ENCODE data around the gene AHCYL2.

The AHCYL2 gene

DNA sequence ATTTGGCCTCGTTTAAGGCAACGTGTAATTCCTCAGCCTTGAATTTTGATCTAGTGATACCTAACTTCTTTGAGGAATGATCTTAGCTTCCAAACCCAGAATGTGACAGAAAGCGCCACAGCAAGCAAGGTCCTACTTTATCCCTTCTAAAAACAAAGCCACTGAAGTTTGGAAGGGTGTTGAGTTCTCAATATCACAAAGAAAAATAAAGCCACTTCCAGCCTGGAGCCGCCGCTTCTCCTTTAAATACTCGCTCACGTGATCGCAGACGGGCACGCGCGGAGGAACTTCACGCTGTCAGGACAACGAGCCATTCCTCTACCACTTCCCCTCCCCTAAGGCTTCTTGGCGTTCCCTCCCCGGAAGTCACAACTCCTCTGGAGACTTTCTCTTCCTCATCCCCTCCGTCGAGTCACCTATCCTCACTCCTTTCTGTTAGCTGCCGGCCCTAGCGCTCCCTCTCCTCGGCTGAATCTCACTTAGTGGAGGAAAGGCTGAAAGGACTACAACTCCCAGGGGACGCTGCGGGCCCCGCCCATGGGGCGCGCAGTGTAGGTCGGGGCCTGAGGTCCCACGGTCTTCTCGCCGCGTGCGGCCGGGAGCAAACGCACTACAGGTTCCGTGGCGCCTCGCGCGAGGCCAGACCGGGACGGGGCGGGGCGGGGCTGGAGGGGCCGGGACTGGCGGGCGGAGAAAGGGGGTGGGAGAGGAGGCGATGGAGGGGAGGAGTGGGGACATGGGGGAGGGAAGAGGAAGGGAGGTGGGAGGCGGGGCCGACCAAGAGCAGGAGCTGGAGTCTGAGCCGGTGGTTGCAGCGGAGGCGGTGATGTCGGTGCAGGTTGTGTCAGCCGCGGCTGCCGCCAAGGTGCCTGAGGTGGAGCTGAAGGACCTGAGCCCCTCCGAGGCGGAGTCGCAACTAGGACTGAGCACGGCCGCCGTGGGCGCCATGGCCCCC is at the start of gene AHCYL2:
TSS of gene AHCYL2 (plus strand) at position 780 of the 955 bp plus-strand sequence.
- DNase-seq, result peak; percentile 96

DNA sequence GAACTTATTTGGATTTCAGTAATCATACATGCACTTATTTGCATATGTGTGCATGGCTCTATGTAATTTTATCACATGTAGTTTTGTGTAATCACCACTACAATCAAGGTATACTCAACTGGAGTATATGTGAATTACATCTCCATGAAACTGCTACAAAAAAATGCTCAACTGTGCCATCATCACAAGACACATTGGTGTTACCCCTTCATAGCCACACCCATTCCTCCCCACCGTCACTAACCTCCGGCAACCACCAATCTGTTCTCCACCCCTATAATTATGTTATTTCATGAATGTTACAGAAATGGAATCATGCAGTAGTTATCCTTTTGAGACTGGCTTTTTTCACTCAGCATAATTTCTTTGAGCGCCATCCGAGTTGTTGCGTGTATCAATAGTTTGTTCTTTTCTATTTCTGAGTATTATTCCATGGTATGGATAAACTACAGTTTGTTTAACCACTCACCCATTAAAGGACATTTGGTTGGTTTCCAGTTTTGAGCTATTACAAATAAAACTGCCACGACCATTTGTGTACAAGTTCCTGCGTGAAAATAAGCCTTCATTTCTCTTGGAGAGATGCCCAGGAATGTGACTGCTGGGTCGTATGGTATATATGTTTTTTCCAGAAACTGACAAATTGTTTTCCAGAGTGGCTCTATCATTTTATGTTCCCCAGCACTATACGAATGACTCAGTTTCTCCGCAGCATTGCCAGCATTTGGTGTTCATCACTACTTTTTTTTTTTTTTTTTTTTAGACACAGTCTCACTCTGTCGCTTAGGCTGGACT is 47.7 kb upstream of the AHCYL2 start:
- no peak for DNase-seq

DNA sequence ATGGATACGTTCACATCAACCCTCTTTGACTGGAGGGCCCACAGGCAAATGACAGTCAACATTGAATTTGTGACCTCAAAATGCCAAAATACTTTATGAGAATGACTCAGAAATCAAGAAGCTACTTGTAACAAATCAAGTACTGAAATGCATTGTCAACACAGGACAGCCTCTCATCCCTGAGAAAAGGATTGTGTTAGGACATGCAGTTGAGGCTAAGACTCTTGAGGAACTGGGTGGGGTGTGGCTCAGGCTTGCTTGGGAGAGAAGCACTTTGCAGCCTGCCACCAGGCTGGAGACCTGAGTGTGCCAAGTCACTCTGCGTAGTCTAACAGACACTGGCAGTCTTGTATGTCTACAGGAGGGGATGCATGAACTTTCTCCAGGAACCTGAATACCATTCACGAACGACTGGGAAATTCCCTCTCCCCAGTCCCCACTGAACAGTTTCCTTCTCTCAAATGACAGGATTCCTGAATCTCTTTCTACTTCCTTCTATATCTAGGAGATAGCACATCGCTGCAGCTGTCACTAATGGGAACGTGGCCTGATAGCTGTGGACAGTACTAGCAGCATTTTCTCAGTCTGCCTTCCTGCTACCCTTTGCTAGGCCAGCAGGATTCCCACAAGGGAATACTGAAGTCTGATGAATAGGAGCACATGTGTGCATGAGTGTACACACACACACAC is 39.7 kb upstream of the AHCYL2 start:
- no peak for DNase-seq

DNA sequence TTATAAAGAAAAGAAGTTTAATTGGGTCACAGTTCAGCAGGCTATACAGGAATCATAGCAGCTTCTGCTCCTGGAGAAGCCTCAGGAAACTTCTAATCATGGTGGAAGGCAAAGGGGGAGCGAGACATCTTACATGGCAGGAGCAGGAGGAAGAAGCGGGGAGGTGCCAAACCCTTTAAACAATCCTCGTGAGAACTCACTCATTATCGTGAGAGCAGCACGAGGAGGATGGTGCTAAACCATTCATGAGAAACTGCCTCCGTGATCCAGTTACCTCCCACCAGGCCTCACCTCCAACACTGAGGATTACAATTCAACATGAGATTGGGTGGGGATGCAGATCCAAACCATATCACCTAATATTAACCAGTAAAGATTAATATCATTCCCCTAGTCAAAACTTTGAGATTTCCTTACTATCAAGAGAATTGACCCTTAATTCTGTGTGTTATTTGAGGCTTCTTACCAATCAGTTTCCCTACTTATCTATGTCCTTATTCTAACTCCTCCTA is 38.0 kb upstream of the AHCYL2 start:
- DNase-seq, result no peak

DNA sequence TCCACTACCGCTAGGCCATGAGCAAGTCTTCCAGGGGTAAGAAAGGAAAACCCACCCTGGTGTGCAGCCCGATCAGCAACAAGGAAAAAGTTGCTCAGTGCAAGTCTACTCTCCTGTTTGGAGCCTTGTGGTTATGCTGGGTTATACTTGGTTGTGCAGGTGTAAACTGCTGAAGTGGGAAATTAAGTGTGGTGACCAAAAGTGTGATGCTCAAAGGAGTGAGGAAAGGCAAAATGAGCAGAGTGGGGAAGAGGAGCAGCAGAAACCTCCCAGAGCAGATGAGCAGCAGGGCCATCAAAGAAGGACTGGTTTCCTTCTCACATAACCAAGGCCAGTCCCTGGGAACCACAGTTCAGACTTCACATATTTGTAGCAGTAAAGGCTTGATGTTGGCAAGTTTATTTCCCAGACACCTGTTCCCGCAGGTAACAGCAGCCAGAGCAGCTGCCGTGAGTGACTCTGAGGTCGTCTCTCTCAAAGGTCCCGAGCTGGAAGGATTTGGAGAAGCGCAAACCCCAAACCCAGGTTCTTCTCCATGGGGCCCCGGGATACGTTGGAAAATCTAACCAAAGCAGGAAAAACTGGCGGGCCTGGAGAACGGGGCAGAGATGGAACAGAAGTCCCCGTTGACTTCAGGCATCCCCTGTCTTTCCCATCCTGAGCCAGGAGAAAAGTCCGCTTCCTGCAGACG is 37.0 kb upstream of the AHCYL2 start:
- no peak for DNase-seq

DNA sequence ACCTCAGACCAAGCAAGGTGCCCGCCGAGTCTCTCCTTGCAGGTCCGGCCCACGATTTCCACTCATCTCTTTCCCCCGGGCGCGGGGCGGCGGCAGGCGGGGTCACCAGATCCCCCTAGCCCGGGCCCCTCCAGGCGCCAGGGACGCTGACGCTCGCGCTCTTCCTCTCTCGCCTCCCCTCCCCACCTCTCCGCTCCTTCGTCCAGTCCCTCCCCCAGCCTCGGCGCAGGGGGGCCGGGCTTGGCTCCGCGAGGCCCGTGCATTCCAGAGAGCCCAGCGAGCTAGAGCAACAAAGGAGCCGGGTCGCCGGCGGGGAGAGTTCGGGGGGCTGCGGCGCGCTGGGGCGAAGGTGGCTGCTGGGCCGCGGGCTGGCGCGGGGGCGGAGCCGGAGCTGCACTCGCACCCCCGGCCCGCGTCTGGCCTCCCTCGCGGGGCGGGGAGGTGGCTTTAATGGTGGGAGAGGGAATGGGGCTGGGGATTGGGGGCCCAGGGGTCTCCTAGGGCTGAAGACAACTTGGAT is 36.4 kb upstream of the AHCYL2 start, which contains the start of gene SMO:
TSS of gene SMO (plus strand) at position 262 of the 520 bp plus-strand sequence. CDS start 519 bp downstream, outside the sequence.
- no peak for DNase-seq

DNA sequence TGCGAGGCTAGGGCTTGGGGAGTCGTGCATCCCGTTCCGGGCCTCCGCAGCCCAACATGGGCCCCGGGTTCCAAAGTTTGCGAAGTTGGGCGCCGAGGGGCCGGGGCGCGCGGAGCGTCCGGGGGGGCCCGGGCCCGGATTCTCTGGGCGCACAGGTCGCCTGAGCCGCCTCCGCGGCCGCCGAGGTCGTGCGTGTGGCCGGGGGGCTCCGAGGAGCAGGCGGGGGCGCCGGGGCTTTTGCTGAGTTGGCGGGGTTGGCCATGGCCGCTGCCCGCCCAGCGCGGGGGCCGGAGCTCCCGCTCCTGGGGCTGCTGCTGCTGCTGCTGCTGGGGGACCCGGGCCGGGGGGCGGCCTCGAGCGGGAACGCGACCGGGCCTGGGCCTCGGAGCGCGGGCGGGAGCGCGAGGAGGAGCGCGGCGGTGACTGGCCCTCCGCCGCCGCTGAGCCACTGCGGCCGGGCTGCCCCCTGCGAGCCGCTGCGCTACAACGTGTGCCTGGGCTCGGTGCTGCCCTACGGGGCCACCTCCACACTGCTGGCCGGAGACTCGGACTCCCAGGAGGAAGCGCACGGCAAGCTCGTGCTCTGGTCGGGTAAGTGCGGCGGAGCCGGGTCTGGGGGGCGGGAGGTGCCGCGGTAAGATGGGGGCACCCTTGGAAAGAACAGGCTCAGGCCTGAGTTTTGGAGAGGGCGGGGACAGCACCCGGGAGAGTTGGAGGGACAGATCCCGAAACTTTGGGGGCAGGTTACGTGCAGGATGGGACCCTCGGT is 35.8 kb upstream of the AHCYL2 start:
- DNase-seq, result no peak

DNA sequence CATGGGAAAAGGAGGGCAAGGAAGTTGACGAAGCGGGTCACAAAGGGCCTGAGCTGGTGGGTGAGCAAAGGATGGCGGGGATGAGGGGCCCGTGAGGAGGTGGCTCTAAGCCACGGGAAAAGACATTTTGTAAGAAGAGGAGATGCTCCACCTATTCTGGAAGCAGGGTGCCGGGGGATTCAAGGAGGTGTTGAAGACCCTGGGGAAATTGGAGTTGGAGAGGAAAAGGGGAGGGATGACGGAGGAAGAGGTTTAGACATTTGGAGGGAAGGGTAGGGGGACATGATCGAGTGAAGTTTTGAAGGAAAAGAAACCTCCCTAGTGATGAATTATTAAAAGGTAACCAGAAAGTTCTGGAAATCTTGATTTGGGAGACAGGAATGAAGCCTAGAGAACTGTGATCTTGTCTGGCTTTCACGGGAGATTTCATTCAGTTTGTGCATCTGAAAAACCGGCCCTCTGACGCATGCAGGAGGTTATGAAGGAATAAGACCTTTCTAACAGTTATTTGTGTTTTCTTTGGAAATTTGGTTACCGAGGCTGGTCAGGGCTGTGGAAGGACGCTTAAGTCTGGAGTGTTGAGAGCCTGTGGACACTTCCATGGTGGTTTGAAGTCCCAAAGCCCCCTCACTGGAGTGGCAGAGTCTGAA is 35.0 kb upstream of the AHCYL2 start:
- DNase-seq, result no peak

DNA sequence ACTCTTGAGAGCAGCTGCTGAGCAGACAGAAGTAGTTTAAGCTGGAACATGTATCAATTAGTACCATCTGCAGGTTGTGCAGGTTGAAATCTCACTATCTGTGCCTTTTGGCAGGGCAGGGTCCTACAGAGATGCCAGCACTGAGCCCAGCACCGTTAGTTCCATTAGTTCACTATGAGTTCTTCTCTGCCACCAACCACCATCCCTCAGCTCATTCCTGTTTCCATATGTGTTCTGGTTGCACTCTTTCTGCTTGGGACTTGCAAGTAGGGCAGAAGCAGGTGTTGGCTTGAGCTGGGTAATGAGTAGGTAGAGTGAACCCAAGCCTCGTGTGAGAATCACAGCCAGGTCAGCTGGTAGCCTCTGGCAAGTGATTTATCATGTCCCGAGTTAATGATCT is 33.6 kb upstream of the AHCYL2 start:
- no peak for DNase-seq

DNA sequence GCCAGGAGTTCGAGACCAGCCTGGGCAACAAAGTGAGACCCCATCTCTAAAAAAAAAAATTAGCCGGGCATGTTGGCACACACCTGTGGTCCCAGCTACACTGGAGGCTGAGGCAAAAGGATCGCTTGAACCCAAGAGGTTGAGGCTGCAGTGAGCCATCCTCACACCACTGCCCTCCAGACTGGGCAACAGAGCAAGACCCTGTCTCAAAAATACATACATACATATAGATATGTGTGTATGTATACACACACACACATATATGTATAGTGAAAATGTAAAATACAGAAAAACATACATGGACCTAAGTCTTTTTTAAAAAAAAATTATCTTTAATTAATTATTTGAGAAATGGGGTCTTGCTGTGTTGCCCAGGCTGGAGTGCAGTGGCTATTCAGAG is 30.9 kb upstream of the AHCYL2 start:
- no peak for DNase-seq

DNA sequence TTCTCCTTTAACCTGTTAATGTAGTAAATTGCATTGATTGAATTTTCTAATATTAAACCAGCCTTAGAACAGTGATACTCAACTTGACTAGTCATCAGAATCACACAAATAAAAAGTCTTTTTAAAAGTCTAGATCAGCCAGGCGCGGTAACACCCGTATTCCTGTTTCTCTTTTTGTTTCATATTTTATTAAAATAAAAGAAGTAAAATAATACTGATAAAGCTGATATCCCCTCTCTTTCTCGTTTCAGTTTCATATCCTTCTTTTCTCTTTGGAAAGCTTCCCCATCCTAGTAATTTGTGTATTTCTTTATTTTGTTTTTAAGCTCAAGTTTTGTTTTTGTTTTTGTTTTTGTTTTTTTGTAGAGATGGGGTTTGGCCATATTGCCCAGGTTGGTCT is 27.1 kb upstream of the AHCYL2 start:
- DNase-seq, result no peak

DNA sequence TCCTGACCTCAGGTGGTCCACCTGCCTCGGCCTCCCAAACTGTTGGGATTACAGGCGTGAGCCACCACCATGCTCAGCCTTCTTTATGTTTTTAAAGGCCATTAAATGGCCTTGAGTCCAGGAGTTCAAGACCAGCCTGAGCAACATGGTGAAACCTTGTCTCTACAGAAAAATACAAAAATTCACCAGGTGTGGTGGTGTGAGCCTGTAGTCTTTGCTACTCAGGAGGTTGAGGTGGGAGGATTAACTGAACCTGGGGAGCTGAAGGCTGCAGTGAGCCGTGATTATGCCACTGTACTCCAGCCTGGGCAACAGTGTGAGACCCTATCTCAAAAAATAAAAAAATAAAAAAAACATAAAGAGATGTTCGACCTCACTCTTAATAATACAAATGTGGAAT is 25.4 kb upstream of the AHCYL2 start:
- DNase-seq, result no peak

DNA sequence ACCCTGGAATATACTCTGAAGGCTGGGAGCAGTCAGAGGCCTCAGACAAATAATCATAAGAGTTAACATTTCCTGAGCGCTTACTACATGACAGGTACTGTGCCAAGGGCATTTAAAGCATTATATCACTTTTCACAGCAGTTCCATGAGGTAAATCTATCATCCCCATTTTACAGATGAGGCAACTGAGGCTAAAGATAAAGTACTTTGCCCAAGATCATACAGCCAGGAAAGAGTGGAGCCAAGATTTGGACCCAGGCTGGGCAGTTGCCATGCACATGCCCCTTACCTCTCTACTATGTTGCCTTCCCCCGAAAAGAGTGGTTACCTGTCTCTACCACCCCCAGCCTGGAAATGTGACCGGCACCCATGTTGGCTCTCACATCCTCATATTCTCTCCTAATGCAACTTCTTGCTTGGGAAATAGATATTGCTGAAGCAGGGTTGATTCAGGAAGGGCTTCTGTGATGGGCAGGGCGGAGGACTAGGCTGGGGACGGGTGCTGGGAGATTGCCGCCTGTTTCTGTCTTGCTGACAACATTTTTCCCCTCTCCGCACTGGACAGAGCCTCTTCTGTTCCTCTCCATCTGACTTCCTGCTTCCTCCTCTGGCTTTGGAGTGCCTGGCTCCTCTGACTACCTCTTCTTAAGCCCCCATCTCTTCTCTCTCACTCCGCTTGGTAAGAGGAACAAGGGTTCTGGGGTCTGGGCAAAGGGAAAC is 22.6 kb upstream of the AHCYL2 start:
- no peak for DNase-seq

DNA sequence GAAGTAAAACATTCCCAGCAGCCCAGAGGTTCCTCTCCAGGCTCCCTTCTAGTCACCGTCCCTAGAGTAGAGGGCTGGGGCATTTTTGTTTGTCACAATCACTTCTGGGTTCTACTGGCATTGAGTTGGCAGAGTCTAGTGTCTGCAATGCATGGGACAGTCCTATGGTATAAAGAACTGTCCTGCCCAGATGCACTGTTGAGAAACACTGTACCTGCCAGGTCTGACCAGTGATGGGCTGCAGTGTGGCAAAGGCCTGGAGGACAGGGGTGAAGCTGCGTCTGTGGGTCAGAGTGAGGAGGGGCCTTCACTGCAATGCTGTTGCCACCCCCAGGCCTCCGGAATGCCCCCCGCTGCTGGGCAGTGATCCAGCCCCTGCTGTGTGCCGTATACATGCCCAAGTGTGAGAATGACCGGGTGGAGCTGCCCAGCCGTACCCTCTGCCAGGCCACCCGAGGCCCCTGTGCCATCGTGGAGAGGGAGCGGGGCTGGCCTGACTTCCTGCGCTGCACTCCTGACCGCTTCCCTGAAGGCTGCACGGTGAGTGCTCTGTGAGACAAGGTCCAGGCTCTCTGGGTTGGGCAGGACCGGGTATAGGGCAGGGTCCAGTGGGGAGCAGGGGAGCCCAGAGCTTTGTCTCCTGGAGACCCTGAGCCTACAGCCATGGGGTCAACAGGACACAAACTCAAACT is 21.6 kb upstream of the AHCYL2 start:
- no peak for DNase-seq

DNA sequence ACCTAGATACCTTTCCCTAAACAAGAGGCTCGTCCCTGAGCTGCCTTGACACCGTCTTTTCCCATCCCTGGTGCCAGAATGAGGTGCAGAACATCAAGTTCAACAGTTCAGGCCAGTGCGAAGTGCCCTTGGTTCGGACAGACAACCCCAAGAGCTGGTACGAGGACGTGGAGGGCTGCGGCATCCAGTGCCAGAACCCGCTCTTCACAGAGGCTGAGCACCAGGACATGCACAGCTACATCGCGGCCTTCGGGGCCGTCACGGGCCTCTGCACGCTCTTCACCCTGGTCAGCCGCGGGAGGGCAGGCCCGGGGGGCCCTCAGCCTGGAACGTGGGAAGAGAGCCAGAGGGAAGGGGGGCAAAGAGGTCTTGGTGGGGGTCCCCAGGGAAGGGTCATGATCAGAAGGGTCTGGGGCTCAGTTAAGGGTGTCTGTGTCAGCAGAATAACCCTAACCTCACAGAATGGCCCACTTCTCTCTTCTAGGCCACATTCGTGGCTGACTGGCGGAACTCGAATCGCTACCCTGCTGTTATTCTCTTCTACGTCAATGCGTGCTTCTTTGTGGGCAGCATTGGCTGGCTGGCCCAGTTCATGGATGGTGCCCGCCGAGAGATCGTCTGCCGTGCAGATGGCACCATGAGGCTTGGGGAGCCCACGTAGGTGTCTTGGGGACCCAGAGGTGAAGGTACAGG is 19.6 kb upstream of the AHCYL2 start:
- no peak for DNase-seq

DNA sequence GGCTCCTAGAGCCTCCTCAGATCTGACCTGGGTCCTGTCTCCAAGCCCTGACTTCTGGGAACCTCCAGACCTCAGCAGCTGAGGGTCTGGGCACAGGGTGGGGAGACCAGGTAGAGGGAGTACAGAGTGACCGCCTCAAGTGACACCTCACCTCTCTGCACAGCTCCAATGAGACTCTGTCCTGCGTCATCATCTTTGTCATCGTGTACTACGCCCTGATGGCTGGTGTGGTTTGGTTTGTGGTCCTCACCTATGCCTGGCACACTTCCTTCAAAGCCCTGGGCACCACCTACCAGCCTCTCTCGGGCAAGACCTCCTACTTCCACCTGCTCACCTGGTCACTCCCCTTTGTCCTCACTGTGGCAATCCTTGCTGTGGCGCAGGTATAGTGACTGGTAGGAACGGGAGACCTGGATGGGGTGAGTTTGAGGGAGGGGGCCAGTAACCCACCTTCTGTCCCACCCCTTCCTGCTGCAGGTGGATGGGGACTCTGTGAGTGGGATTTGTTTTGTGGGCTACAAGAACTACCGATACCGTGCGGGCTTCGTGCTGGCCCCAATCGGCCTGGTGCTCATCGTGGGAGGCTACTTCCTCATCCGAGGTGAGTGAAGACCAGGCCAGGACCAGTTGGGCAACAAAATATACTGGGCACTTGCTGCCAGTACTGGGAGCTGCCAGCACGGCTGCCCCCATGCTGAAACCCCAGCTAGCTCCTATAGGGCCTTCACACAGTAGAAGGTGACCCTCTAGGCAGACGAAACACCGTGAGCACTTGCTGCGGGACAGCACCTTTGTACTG is 18.6 kb upstream of the AHCYL2 start:
- no peak for DNase-seq

DNA sequence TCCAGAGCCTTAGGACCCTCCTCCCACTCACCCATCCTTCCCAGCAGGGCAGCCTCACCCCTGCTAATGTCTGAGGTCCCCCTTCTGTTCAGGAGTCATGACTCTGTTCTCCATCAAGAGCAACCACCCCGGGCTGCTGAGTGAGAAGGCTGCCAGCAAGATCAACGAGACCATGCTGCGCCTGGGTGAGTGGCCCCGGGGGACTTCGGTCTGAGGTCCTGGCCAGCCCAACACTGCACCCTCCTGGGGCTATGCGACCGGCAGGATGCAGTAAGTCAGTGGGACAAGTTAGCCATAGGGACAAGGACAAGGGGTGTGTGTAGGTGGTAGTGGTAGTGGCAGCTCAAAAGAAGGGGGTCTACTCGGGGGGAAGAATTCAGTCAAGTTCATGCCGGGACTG is 16.2 kb upstream of the AHCYL2 start:
- DNase-seq, result no peak

Data from HCEC 1CT (cell line).